HepG2 (cell line): Measurements from ENCODE around the gene HOXA7. TPM values are rescaled to one million over a fixed set of nuclear protein-coding genes. Genes with fewer than 3 reads are reported as not detected.

Experiments used
- ATF7-NPFF ChIP-seq: sonication (generic); formaldehyde crosslinking; IDR thresholded peaks from 2 replicates; pipeline ENCODE4 v1.8.1; 2023; ENCODE audit warnings: mild to moderate bottlenecking, low read depth, missing genetic modification reagents, moderate library complexity
- NFE2L1 ChIP-seq: sonication (generic); formaldehyde crosslinking; IDR thresholded peaks from 2 replicates; pipeline ENCODE4 v1.4.0; 2020; ENCODE audit warnings: missing genetic modification reagents, mild to moderate bottlenecking, borderline replicate concordance
- THRA ChIP-seq: sonication (generic); formaldehyde crosslinking; IDR thresholded peaks from 2 replicates; pipeline ENCODE4 v1.4.0; 2020; ENCODE audit warnings: missing genetic modification reagents, borderline replicate concordance
- ZBTB20 ChIP-seq: sonication (generic); formaldehyde crosslinking; IDR thresholded peaks from 2 replicates; pipeline ENCODE4 v1.8.1; 2023; ENCODE audit warnings: missing genetic modification reagents, low read depth, mild to moderate bottlenecking, borderline replicate concordance
- ZBTB21 ChIP-seq: sonication (generic); formaldehyde crosslinking; IDR thresholded peaks from 2 replicates; pipeline ENCODE4 v1.4.0; 2020; ENCODE audit warnings: missing genetic modification reagents
- ZFP36 ChIP-seq: fragments of 150-350 bp; IDR thresholded peaks from 2 replicates; pipeline ENCODE4 v1.6.1; 2018; ENCODE audit warnings: borderline replicate concordance, low read length, low read depth; ENCODE audit not compliant: partially characterized antibody
- ZNF280D ChIP-seq: sonication (generic); formaldehyde crosslinking; IDR thresholded peaks from 2 replicates; pipeline ENCODE4 v1.5.1; 2020; ENCODE audit warnings: mild to moderate bottlenecking, missing genetic modification reagents
- ZNF282 ChIP-seq: fragments of 450-650 bp; IDR thresholded peaks from 2 replicates; pipeline ENCODE4 v1.6.1; 2018; ENCODE audit not compliant: partially characterized antibody
- polyA plus RNA-seq, 8 experiments: library from polyadenylated mRNA; depleted of rRNA in 3 of 8; stranded (reverse) in 7 of 8; unstranded in 1 of 8; fragments of >200 nt; fragmentation: Illumina TruSeq in 4 of 8; extraction: Trizol in 4 of 8; gene quantifications; 2 replicates each; pipeline versions ENCODE4 v1.2.1 to v1.2.3, GENCODE V29; 2011 to 2016; ENCODE audit warnings: low read depth in 4 of 8, missing spikeins in 1 of 8, mixed read lengths in 1 of 8; ENCODE audit not compliant: insufficient read depth in 1 of 8
- total RNA-seq, 5 experiments: library from RNA; depleted of rRNA; stranded (reverse); fragments of >200 nt; fragmentation: Illumina TruSeq; extraction: Trizol; gene quantifications; 2 replicates each; pipeline ENCODE4 v1.2.3, GENCODE V29; 2016; ENCODE audit warnings: low read depth in 1 of 5
- TF ChIP-seq, protein P1 (sequence below): sonication (generic); formaldehyde crosslinking; IDR thresholded peaks from 2 replicates; pipeline ENCODE4 v1.8.0; 2022; ENCODE audit warnings: missing genetic modification reagents, low read depth, mild to moderate bottlenecking, borderline replicate concordance
- TF ChIP-seq, protein P2 (sequence below): IDR thresholded peaks from 2 replicates; pipeline ENCODE4 v1.6.1; 2016; ENCODE audit warnings: low read depth, missing genetic modification reagents, missing compliant biosample characterization

HOXA7 gene
- total and polyA plus RNA-seq, 2 of the 13 experiments (the other 11 are each of a cell fraction or from before 2014, with no cell fraction given), result 0.05 TPM; not detected in 1

- TF ChIP-seq ZNF280D (CRISPR knock-in tag) (no peak), ZNF282 (no peak), ZFP36 (no peak), ATF7-NPFF (CRISPR knock-in tag) (no peak), ZBTB21 (CRISPR knock-in tag) (no peak), THRA (CRISPR knock-in tag) (no peak), NFE2L1 (no peak), ZBTB20 (no peak)
- TF ChIP-seq, protein P1, sequence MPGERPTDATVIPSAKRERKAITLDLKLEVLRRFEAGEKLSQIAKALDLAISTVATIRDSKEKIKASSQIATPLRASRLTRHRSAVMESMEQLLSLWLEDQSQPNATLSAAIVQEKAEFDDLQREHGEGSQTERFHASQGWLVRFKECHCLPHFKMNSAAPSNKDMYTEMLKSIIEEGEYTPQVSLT, result no peak
- TF ChIP-seq, protein P2, sequence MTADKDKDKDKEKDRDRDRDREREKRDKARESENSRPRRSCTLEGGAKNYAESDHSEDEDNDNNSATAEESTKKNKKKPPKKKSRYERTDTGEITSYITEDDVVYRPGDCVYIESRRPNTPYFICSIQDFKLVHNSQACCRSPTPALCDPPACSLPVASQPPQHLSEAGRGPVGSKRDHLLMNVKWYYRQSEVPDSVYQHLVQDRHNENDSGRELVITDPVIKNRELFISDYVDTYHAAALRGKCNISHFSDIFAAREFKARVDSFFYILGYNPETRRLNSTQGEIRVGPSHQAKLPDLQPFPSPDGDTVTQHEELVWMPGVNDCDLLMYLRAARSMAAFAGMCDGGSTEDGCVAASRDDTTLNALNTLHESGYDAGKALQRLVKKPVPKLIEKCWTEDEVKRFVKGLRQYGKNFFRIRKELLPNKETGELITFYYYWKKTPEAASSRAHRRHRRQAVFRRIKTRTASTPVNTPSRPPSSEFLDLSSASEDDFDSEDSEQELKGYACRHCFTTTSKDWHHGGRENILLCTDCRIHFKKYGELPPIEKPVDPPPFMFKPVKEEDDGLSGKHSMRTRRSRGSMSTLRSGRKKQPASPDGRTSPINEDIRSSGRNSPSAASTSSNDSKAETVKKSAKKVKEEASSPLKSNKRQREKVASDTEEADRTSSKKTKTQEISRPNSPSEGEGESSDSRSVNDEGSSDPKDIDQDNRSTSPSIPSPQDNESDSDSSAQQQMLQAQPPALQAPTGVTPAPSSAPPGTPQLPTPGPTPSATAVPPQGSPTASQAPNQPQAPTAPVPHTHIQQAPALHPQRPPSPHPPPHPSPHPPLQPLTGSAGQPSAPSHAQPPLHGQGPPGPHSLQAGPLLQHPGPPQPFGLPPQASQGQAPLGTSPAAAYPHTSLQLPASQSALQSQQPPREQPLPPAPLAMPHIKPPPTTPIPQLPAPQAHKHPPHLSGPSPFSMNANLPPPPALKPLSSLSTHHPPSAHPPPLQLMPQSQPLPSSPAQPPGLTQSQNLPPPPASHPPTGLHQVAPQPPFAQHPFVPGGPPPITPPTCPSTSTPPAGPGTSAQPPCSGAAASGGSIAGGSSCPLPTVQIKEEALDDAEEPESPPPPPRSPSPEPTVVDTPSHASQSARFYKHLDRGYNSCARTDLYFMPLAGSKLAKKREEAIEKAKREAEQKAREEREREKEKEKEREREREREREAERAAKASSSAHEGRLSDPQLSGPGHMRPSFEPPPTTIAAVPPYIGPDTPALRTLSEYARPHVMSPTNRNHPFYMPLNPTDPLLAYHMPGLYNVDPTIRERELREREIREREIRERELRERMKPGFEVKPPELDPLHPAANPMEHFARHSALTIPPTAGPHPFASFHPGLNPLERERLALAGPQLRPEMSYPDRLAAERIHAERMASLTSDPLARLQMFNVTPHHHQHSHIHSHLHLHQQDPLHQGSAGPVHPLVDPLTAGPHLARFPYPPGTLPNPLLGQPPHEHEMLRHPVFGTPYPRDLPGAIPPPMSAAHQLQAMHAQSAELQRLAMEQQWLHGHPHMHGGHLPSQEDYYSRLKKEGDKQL (CRISPR knock-in tag), result no peak
Observed at GRCh38 chr7:27109466-27110185, 46.8 kb downstream of the HOXA7 start (continued).
